Activated CD4-positive, alpha-beta T cell treated with anti-CD3 and anti-CD28 coated beads for 36 hours (primary cell): Measurements from ENCODE around the gene ELP2. TPM values are rescaled to one million over a fixed set of nuclear protein-coding genes. Genes with fewer than 3 reads are reported as not detected.
"Not testable (repeated sequence)": the region's sequence is repeated elsewhere in the genome, so short reads cannot be mapped to it uniquely, and the experiment has no call there.

Experiments
- ATAC-seq: fragments of 200-7000 bp; cut with Tn5 transposase; one replicate; pipeline ENCODE4 v1.10.0; 2021; ENCODE audit warnings: mild to moderate bottlenecking, moderate library complexity
- CTCF ChIA-PET: fragments of 350-600 bp; sonication (Branson Sonifier 250); formaldehyde crosslinking; loops from one replicate; lab custom pipeline; 2021; ENCODE audit warnings: antibody characterized with exemption; lab: Charles Lee
- POLR2A ChIA-PET: fragments of 350-600 bp; sonication (Branson Sonifier 250); formaldehyde crosslinking; loops from one replicate; lab custom pipeline; 2021; ENCODE audit warnings: antibody characterized with exemption, inconsistent platforms; lab: Charles Lee
- DNase-seq: peaks from one replicate; pipeline ENCODE4 v3.0.0-alpha.2; 2020
- H3K27ac Mint-ChIP-seq: one replicate; pipeline ENCODE4 v1.8.0; 2021; ENCODE audit warnings: mixed read lengths
- H3K27me3 Mint-ChIP-seq: one replicate; pipeline ENCODE4 v1.8.0; 2021; ENCODE audit warnings: mixed read lengths
- H3K36me3 Mint-ChIP-seq: one replicate; pipeline ENCODE4 v1.8.0; 2021; ENCODE audit warnings: low read depth, mixed read lengths
- H3K4me1 Mint-ChIP-seq: one replicate; pipeline ENCODE4 v1.8.0; 2021; ENCODE audit warnings: mixed read lengths
- H3K4me3 Mint-ChIP-seq: one replicate; pipeline ENCODE4 v1.8.0; 2021; ENCODE audit warnings: mild to moderate bottlenecking, moderate library complexity, mixed read lengths
- H3K9me3 Mint-ChIP-seq: one replicate; pipeline ENCODE4 v1.8.0; 2021; ENCODE audit warnings: low read depth, mixed read lengths
- intact Hi-C, 2 experiments: fragments of 100-400 bp; cut with DNase I in 1 of 2; cut with micrococcal nuclease in 1 of 2; formaldehyde crosslinking; loops; one replicate each; pipeline versions ENCODE4 v1.14.2 to v1.15.1; 2022 to 2024; cut with DNase I, micrococcal nuclease
- total RNA-seq, 2 experiments: library from RNA; stranded (reverse); gene quantifications; one replicate each; pipeline ENCODE4 v1.2.3, GENCODE V29; 2021

Gene ELP2
- total RNA-seq, 2 experiments from 2014 or later = 76.5 to 114 TPM

DNA sequence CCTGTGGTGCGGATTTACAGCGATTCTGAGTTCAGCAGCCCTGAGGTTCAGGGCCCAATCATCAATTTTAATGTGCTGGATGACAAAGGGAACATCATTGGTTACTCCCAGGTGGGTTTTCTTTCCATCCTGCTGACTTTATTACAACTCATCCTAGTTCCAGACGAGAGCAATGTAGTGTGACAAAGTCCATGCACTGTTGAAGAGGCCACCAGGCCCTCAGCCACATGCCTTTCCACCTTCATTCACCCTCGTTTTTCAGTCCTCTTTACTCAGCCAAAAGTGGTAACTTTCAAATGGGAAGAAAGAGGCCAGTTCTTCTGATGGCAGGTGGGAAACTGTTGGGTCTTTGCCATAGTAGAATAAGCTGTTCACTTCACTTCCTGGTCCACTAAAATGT is 75.5 kb downstream of the ELP2 start:
- Mint-ChIP-seq H3K4me3 (no peak overlapping the region), H3K36me3 (no peaks in the 10 kb centered on the region), H3K27me3 (peaks cover 3% of the 10 kb centered on the region), H3K4me1 (no peaks in the 10 kb centered on the region), H3K27ac (no peak overlapping the region), H3K9me3 (no peaks in the 10 kb centered on the region)
- ATAC-seq = no peak
- DNase-seq = no peak
- CTCF ChIA-PET = no interaction called here
- POLR2A ChIA-PET = no interaction called here
- intact Hi-C loops = no loop called here

DNA sequence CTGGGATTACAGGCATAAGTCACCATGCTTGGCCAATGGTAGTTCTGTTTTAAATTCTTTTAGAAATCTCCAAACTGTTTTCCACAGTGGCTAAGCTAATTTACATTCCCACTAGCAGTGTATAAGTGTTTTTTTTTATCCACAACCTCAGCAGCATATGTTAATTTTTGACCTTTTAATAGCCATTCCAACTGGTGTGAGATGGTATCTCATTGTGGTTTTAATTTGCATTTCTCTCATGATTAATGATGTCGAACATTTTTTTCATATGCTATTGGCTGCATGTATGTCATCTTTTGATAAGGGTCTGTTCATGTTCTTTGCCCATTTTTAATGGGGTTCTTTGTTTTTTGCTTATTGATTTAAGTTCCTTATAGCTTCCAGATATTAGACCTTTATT is 77.6 kb downstream of the ELP2 start:
- H3K4me3 Mint-ChIP-seq = no peak overlapping the region
- DNase-seq (no peak), ATAC-seq (no peak)
- peaks cover 3% of the 10 kb centered on the region for H3K27me3 Mint-ChIP-seq
- H3K4me1 Mint-ChIP-seq = no peaks in the 10 kb centered on the region
- no peaks in the 10 kb centered on the region for H3K9me3 Mint-ChIP-seq
- POLR2A ChIA-PET = no interaction called here
- CTCF ChIA-PET = no interaction called here
- intact Hi-C loops = no loop called here
- no peaks in the 10 kb centered on the region for H3K36me3 Mint-ChIP-seq
- no peak overlapping the region for H3K27ac Mint-ChIP-seq

- ATAC-seq, H3K27me3 Mint-ChIP-seq, CTCF ChIA-PET, H3K4me1 Mint-ChIP-seq, H3K36me3 Mint-ChIP-seq, DNase-seq, H3K27ac Mint-ChIP-seq, POLR2A ChIA-PET, H3K9me3 Mint-ChIP-seq, H3K4me3 Mint-ChIP-seq, intact Hi-C loops: not testable (repeated sequence)
These were observed 78.3 kb downstream of the ELP2 start for GRCh38 chr18:36207969-36208368.

- no peak for ATAC-seq
These were observed 81.9 kb downstream of the ELP2 start for GRCh38 chr18:36211612-36212065.

DNA sequence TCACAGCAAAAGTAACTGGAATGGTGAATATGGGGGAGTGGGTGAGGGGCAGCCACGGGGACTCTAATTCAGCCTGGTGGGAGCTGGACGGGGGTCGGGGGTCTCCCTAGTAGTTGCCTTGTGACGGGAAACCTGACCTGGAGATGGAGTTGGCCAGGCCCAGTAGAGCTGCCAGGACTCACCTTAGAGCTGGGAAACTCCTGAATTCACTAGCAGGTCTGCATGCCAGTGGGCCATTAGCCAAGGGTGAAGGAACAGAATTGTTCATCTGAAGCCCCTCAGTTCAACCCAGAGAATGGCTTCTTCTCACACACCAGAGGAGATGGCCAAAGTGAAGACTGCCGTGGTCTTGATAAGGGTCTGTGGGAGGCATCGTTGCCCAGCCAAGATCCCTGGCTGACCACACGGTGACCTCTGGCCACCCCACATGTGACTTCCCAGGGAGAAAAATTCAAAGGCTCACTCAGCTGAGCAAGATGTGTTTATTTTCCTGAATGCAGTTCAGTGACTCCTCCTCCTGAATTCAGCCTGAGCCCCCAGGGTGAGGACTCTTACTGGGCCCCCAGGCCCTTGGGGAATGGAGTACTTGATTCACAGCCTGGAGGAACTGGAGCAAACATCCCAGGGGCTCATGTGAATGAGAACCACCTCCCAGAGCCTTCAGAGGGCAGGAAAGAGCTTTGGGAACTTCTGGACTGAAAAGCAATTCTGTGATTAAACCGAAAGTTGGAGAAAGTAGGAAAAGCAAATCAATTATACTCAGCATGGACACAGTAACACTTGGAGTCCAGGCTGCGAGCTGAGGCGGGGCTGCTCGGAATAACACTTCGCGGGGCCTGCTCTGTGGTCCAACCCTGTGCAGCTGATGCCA is 82.8 kb downstream of the ELP2 start:
- intact Hi-C loops = no loop called here
- ATAC-seq = no peak
- CTCF ChIA-PET = no interaction called here
- POLR2A ChIA-PET = no interaction called here
- DNase-seq = no peak
- Mint-ChIP-seq H3K36me3 (no peaks in the 10 kb centered on the region), H3K27me3 (no peaks in the 10 kb centered on the region), H3K27ac (no peak overlapping the region), H3K9me3 (no peaks in the 10 kb centered on the region), H3K4me1 (no peaks in the 10 kb centered on the region), H3K4me3 (no peak overlapping the region)

More at GRCh38 chr18:36211612-36212065, 81.9 kb downstream of the ELP2 start:
- Mint-ChIP-seq H3K4me3 (no peak overlapping the region), H3K4me1 (no peaks in the 10 kb centered on the region), H3K27me3 (no peaks in the 10 kb centered on the region), H3K9me3 (no peaks in the 10 kb centered on the region), H3K36me3 (no peaks in the 10 kb centered on the region), H3K27ac (no peak overlapping the region)
- no peak for DNase-seq
- intact Hi-C loops = no loop called here
- ChIA-PET POLR2A (no interaction called here), CTCF (no interaction called here)

DNA sequence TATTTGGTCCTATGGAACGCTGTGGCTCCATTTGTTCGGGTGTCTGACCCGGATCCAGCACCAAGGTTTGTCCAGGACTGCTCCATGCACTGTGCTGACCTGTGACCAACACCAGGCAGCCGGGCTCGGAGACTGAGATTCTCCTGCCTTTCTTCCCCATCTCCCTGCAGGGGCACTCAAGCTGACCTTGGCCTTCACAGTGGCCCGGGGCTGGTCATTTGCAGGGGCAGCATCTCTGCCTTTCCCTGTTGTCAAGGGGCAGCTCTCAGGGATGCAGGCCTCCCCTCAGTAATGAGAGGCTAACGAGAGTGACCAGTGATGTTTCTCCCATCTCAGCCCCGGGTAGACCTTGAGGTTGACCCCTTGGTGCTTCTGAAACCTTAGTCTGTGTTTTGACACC is 85.1 kb downstream of the ELP2 start:
- Mint-ChIP-seq H3K36me3 (no peaks in the 10 kb centered on the region), H3K9me3 (no peaks in the 10 kb centered on the region), H3K27me3 (no peaks in the 10 kb centered on the region), H3K4me3 (no peak overlapping the region), H3K27ac (no peak overlapping the region), H3K4me1 (no peaks in the 10 kb centered on the region)
- intact Hi-C loops = no loop called here
- DNase-seq (no peak), ATAC-seq (no peak)
- CTCF ChIA-PET = no interaction called here
- POLR2A ChIA-PET = no interaction called here

GRCh38 chr18:36215577-36215976 is 85.9 kb downstream of the ELP2 start:
- ChIA-PET POLR2A (no interaction called here), CTCF (no interaction called here)
- intact Hi-C loops = no loop called here
- Mint-ChIP-seq H3K27ac (no peak overlapping the region), H3K9me3 (no peaks in the 10 kb centered on the region), H3K36me3 (no peaks in the 10 kb centered on the region), H3K4me1 (no peaks in the 10 kb centered on the region), H3K4me3 (no peak overlapping the region), H3K27me3 (no peaks in the 10 kb centered on the region)
- DNase-seq (no peak), ATAC-seq (no peak)

GRCh38 chr18:36217348-36217747 is 87.6 kb downstream of the ELP2 start:
- intact Hi-C loops = no loop called here
- DNase-seq = no peak
- no peaks in the 10 kb centered on the region for H3K27me3 Mint-ChIP-seq
- ATAC-seq = no peak
- H3K27ac Mint-ChIP-seq = no peak overlapping the region
- no peaks in the 10 kb centered on the region for H3K36me3 Mint-ChIP-seq
- no peaks in the 10 kb centered on the region for H3K4me1 Mint-ChIP-seq
- H3K4me3 Mint-ChIP-seq = no peak overlapping the region
- ChIA-PET CTCF (interaction anchor here (0.7 kb wide), 1 partner anchor 14 kb away, joined by 3 read pairs; no protein-coding TSS in a partner anchor), POLR2A (interaction anchor here (0.5 kb wide), 1 partner anchor 397 kb away, joined by 4 read pairs; no protein-coding TSS in a partner anchor)
- H3K9me3 Mint-ChIP-seq = no peaks in the 10 kb centered on the region

DNA sequence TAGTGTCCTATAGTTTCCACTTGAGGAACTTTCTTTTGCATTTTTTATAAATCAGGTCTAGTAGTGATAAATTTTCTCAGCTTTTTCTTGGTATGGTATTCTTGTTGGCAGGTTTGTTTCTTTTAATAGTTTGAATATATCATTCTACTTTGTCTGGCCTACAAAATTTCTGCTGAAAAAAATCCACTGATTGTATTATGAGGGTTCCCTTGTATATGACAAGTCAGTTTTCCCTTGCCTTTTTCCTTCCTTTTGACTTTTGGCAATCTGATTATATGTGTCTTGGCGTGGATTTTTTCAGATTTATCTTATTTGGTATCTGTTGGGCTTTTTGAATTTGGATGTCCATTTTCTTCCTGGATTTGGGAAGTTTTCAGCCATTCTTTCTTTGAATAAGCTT is 99.5 kb downstream of the ELP2 start:
- H3K36me3 Mint-ChIP-seq = peaks cover 16% of the 10 kb centered on the region
- H3K4me3 Mint-ChIP-seq = no peak overlapping the region
- POLR2A ChIA-PET = no interaction called here
- H3K27ac Mint-ChIP-seq = no peak overlapping the region
- peaks cover 19% of the 10 kb centered on the region for H3K27me3 Mint-ChIP-seq
- DNase-seq = no peak
- no peak for ATAC-seq
- H3K4me1 Mint-ChIP-seq = no peaks in the 10 kb centered on the region
- peaks cover 27% of the 10 kb centered on the region for H3K9me3 Mint-ChIP-seq
- intact Hi-C loops = no loop called here
- CTCF ChIA-PET = interaction anchor here (0.6 kb wide), 1 partner anchor 242 kb away, joined by 3 read pairs; no protein-coding TSS in a partner anchor

Other genes with a start within 250 kb of the ELP2 start
- gene RPRD1A, start 62.3 kb upstream of the ELP2 start, total RNA-seq = 10 to 100 TPM; 27.9 to 32.1 TPM
- 10 to 100 TPM; 23.9 to 28.6 TPM for gene SLC39A6, start 559 bp upstream of the ELP2 start, total RNA-seq
- gene MOCOS, start 57.6 kb downstream of the ELP2 start, total RNA-seq = under 1 TPM; 0.07 to 0.11 TPM
- gene FHOD3, start 167.8 kb downstream of the ELP2 start, total RNA-seq = not detected